Heart right ventricle (tissue), 16 donors: ENCODE measurements around the gene SLIT1. TPM values are rescaled to one million over a fixed set of nuclear protein-coding genes. Genes with fewer than 3 reads are reported as not detected.

Experiments used
- ATAC-seq, 8 donors: fragments of 200-7000 bp; cut with Tn5 transposase; one replicate each; pipeline ENCODE4 v1.9.1; 2020; ENCODE audit warnings: mild to moderate bottlenecking in 8 of 8, moderate library complexity in 8 of 8, moderate number of reproducible peaks in 1 of 8
- DNase-seq, 2 donors: peaks; one replicate each; pipeline ENCODE4 v3.0.0-alpha.2; 2020
- H3K27ac ChIP-seq, 10 donors: fragments of 200-600 bp; sonication (generic) in 2 of 10; one replicate each; pipeline versions ENCODE4 v1.5.0 to v1.8.0; 2020 to 2022; ENCODE audit warnings: mild to moderate bottlenecking in 3 of 10
- H3K27me3 ChIP-seq, 7 donors: fragments of 200-600 bp; one replicate each; pipeline ENCODE4 v1.8.0; 2021 to 2022; ENCODE audit warnings: mild to moderate bottlenecking in 2 of 7
- H3K36me3 ChIP-seq, 9 donors: fragments of 200-600 bp; sonication (generic) in 1 of 9; one replicate each; pipeline versions ENCODE4 v1.5.0 to v1.8.0; 2020 to 2022; ENCODE audit warnings: mild to moderate bottlenecking in 2 of 9
- H3K4me1 ChIP-seq, 9 donors: fragments of 200-600 bp; sonication (generic) in 1 of 9; one replicate each; pipeline versions ENCODE4 v1.5.0 to v1.8.0; 2020 to 2022; ENCODE audit warnings: mild to moderate bottlenecking in 4 of 9
- H3K4me3 ChIP-seq, 10 donors: fragments of 200-600 bp; sonication (generic) in 2 of 10; one replicate each; pipeline versions ENCODE4 v1.5.0 to v1.8.0; 2020 to 2022; ENCODE audit warnings: mild to moderate bottlenecking in 7 of 10, moderate library complexity in 2 of 10
- H3K9me3 ChIP-seq, 11 donors: fragments of 200-600 bp in 10 of 11; sonication (generic) in 2 of 11; one replicate each; pipeline versions ENCODE4 v1.5.0 to v1.8.0; 2013 to 2022; ENCODE audit warnings: mild to moderate bottlenecking in 2 of 11, control low read depth in 1 of 11, moderate library complexity in 1 of 11
- WGBS, 2 donors: extraction: QIAGEN DNeasy Blood & Tissue Kit; methylation state at CpG; one replicate each; pipeline ENCODE4 v1.1.7; 2013; ENCODE audit warnings: inconsistent platforms in 1 of 2; 5-methylcytosine and 5-hydroxymethylcytosine counted together
- intact Hi-C, 10 donors: fragments of 100-400 bp; cut with DNase I; formaldehyde crosslinking; loops; one replicate each; pipeline versions ENCODE4 v1.11.1 to v1.14.2; 2022
- polyA plus RNA-seq, 2 donors: library from polyadenylated mRNA; stranded (reverse); fragments of 200-250 nt; gene quantifications; one replicate each; pipeline ENCODE4 v1.2.3, GENCODE V29; 2013
- total RNA-seq, 10 donors: library from RNA; stranded (reverse); fragmentation: NEBNext Ultra II Directional in 3 of 10; extraction: Animal tissue kit (Norgen Biotek cat#: 25700) in 3 of 10; gene quantifications; one replicate each; pipeline versions ENCODE4 v1.2.1 to v1.2.4, GENCODE V29; 2021 to 2023
- TF ChIP-seq, protein P1 (sequence below), 9 donors: fragments of 200-600 bp; sonication (generic) in 2 of 9; IDR thresholded peaks; one replicate each; pipeline versions ENCODE4 v1.5.0 to v1.8.0; 2021 to 2022; ENCODE audit warnings: antibody characterized with exemption in 9 of 9, mild to moderate bottlenecking in 5 of 9, moderate library complexity in 1 of 9
- donor health status: Arrhythmogenic right ventricular cardiomyopathy.
- donor health status: ischemic (EF 13 %, LVEDD 7.1; RV severe dilation, severe dysfunction).
- donor health status: healthy with polysubstance abuse.
- donor health status: DM: no; HTN: yes; CAD: no.
- donor health status: DM: no; HTN: no; CAD: no.
- donor health status: ischemic (EF 25% LVEDD 6.9; RV normal size, moderate dysfunction).
- donor health status: ischemic (EF 25% LVEDD 5.7; RV mildly dilated, moderate dysfunction).
- donor health status: healthy.
- donor health status: DM: yes; HTN: yes; CAD: no.
- donor health status: Ischemic cardiomyopathy.
- donor health status: ischemic (EF 35%, LVEDD 5.7; RV mildly dilated, moderate dysfunction).
- donor health status: nonischemic (EF 11% LVEDD 7.7; RV severe dilation, severe dysfunction).
- donor health status: DM: yes; HTN: yes; CAD: no.
- donor health status: PGD.
- donor health status: ischemic (EF 29% LVEDD 5.4; RV normal size, mild dysfunction).
- donor health status: nonischemic (EF 23%, LVEDD 6.1; RV moderate dilation, normal function).

SLIT1 gene
- total and polyA plus RNA-seq, 12 donors, result 0.04 to 0.31 (median 0.13) TPM; not detected in 1

GRCh38 chr10:97057491-97058235 lies 128.1 kb downstream of the SLIT1 start:
- Histone ChIP-seq H3K27me3 (no peaks in the 10 kb centered on the region), H3K27ac (no peak overlapping the region), H3K9me3 (no peaks in the 10 kb centered on the region), H3K4me3 (no peak overlapping the region), H3K36me3 (no peaks in the 10 kb centered on the region), H3K4me1 (no peaks in the 10 kb centered on the region)
- DNase-seq (no peak), ATAC-seq (no peak)
- WGBS, 2 donors, result 77 to 83% methylated on average over 9 of the region's 9 CpGs
- intact Hi-C loops, result no loop called here
- TF ChIP-seq, protein P1, sequence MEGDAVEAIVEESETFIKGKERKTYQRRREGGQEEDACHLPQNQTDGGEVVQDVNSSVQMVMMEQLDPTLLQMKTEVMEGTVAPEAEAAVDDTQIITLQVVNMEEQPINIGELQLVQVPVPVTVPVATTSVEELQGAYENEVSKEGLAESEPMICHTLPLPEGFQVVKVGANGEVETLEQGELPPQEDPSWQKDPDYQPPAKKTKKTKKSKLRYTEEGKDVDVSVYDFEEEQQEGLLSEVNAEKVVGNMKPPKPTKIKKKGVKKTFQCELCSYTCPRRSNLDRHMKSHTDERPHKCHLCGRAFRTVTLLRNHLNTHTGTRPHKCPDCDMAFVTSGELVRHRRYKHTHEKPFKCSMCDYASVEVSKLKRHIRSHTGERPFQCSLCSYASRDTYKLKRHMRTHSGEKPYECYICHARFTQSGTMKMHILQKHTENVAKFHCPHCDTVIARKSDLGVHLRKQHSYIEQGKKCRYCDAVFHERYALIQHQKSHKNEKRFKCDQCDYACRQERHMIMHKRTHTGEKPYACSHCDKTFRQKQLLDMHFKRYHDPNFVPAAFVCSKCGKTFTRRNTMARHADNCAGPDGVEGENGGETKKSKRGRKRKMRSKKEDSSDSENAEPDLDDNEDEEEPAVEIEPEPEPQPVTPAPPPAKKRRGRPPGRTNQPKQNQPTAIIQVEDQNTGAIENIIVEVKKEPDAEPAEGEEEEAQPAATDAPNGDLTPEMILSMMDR (IDR thresholded peaks at IDR 0.05), result no peak

DNA sequence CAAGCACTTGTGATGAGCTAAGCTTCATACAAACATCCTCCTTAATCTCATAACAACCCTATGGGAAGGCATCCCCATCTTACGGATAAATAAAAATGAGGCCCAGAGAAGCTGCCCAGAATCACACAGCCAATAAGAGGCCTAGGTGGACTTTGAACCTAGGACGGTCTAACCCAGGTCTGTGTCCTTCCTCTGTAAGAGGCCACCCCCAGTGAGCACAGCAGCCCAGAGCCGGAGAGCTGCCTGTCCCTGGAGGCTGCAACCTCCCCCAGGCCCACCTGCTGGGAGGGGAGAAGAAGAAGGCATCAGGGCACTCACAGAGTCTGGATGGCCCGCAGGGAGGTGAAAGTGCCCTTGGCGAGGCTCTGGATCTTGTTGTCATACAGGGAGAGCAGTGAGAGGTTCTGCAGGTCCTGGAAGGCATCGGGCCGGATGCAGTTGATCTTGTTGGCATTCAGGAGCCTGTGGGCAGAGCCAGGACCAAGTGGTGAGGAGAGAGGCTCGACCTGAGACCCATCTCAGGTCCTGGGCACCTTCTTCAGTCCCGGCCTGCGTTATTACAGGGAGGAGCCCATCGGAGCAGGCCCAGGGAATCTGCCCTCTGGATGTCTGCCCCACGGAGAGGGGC lies 129.6 kb downstream of the SLIT1 start:
- ATAC-seq, result no peak
- no peaks in the 10 kb centered on the region for H3K27me3 ChIP-seq
- WGBS, 2 donors, result 87% methylated on average over 12 of the region's 12 CpGs

GRCh38 chr10:97053276-97053675 lies 132.5 kb downstream of the SLIT1 start:
- no peaks in the 10 kb centered on the region for H3K27me3 ChIP-seq
- H3K4me1 ChIP-seq, result no peaks in the 10 kb centered on the region
- no peak overlapping the region for H3K4me3 ChIP-seq
- WGBS, 2 donors, result 70 to 79% methylated on average over 2 of the region's 2 CpGs
- DNase-seq (no peak), ATAC-seq (no peak)
- H3K36me3 ChIP-seq, result no peaks in the 10 kb centered on the region
- TF ChIP-seq, protein P1 (IDR thresholded peaks at IDR 0.05), result no peak
- H3K9me3 ChIP-seq, result no peaks in the 10 kb centered on the region
- intact Hi-C loops, result no loop called here
- no peak overlapping the region for H3K27ac ChIP-seq

More for the DNA sequence above, 129.6 kb downstream of the SLIT1 start:
- TF ChIP-seq, protein P1 (IDR thresholded peaks at IDR 0.05), result no peak
- no peak for DNase-seq
- intact Hi-C loops, result no loop called here
- no peak overlapping the region for H3K4me3 ChIP-seq
- H3K9me3 ChIP-seq, result no peaks in the 10 kb centered on the region
- H3K4me1 ChIP-seq, result no peaks in the 10 kb centered on the region
- H3K36me3 ChIP-seq, result no peaks in the 10 kb centered on the region
- no peak overlapping the region for H3K27ac ChIP-seq

DNA sequence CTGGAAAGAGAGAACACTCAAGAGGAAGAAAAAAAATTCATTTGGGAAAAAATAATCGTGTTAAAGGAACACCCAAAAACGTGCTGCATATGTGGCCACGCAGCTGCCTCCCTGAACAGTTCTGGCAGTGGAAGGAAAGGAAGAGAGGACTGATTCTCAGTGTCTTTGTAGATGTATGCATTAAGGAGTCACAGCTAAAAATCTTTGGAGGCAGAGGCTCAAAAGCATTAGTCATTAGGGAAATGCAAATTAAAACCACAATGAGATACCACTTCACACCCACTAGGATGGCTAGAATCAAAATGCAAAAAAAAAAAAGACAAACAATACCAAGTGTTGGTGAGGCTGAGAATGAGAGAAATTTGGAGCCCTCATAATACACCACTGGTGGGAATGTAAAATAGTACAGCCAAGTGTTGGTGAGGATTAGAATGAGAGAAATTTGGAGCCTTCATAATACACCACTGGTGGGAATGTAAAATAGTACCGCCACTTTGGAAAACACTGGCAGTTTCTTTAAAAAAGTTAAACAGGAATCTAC lies 134.7 kb downstream of the SLIT1 start:
- Histone ChIP-seq H3K4me3 (no peak overlapping the region), H3K27me3 (no peaks in the 10 kb centered on the region), H3K27ac (no peak overlapping the region), H3K9me3 (no peaks in the 10 kb centered on the region), H3K36me3 (no peaks in the 10 kb centered on the region), H3K4me1 (peaks cover 0 to 5% (median 0%) of the 10 kb centered on the region in 9 donors)
- ATAC-seq (no peak), DNase-seq (no peak)
- intact Hi-C loops, result no loop called here
- TF ChIP-seq, protein P1 (IDR thresholded peaks at IDR 0.05), result no peak
- WGBS, 2 donors, result 79 to 81% methylated on average over 4 of the region's 4 CpGs
